Measurements from ENCODE around the gene FSCN2. TPM values are rescaled to one million over a fixed set of nuclear protein-coding genes. Genes with fewer than 3 reads are reported as not detected.

The FSCN2 gene
- total RNA-seq, 3 donors from 2014 or later (not counting 1 experiment from before 2014, with no cell fraction given): 0.26 to 2.6 (median 1.0) TPM

DNA sequence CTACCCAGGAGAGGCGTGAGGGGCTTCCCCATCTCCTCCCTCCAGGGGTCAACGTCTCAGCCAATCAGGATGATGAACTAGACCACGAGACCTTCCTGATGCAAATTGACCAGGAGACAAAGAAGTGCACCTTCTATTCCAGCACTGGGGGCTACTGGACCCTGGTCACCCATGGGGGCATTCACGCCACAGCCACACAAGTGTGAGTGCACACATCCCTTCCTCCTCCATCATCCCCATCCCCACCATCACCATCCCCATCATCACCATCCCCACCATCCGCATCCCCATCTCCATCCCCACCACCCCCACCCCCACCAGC is 6.8 kb downstream of the FSCN2 start:
- Histone ChIP-seq H3K27me3 (ENCODE audit: control insufficient read depth, insufficient read depth, low read length) (peaks cover 19% of the 10 kb centered on the region), H3K4me1 (ENCODE audit: control insufficient read depth, insufficient read depth, low read length) (peaks cover 39% of the 10 kb centered on the region), H3K4me3 (ENCODE audit: low read length) (no peak overlapping the region), H3K27ac (ENCODE audit: low read length) (no peak overlapping the region), H3K9me3 (ENCODE audit: control insufficient read depth, insufficient read depth, low read length) (no peaks in the 10 kb centered on the region), H3K36me3 (ENCODE audit: control insufficient read depth, insufficient read depth, low read length) (peaks cover 2% of the 10 kb centered on the region)
- ATAC-seq (no peak), DNase-seq (no peak)
- H3K27me3 Mint-ChIP-seq (ENCODE audit: low read depth in 2 of 2): peaks cover 0 to 15% of the 10 kb centered on the region in 2 donors
- H3K27ac Mint-ChIP-seq: no peak overlapping the region
- no peaks in the 10 kb centered on the region for H3K9me3 Mint-ChIP-seq
- 86% methylated on average over 5 of the region's 5 CpGs for WGBS (ENCODE audit: insufficient coverage)
- H3K4me1 Mint-ChIP-seq: peaks cover 0 to 12% of the 10 kb centered on the region in 2 donors
- H3K4me3 Mint-ChIP-seq: no peak overlapping the region
- TF ChIP-seq, protein P1, sequence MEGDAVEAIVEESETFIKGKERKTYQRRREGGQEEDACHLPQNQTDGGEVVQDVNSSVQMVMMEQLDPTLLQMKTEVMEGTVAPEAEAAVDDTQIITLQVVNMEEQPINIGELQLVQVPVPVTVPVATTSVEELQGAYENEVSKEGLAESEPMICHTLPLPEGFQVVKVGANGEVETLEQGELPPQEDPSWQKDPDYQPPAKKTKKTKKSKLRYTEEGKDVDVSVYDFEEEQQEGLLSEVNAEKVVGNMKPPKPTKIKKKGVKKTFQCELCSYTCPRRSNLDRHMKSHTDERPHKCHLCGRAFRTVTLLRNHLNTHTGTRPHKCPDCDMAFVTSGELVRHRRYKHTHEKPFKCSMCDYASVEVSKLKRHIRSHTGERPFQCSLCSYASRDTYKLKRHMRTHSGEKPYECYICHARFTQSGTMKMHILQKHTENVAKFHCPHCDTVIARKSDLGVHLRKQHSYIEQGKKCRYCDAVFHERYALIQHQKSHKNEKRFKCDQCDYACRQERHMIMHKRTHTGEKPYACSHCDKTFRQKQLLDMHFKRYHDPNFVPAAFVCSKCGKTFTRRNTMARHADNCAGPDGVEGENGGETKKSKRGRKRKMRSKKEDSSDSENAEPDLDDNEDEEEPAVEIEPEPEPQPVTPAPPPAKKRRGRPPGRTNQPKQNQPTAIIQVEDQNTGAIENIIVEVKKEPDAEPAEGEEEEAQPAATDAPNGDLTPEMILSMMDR (IDR thresholded peaks at IDR 0.05): no peak
- intact Hi-C loops (cut with micrococcal nuclease): no loop called here
- H3K36me3 Mint-ChIP-seq: no peaks in the 10 kb centered on the region

DNA sequence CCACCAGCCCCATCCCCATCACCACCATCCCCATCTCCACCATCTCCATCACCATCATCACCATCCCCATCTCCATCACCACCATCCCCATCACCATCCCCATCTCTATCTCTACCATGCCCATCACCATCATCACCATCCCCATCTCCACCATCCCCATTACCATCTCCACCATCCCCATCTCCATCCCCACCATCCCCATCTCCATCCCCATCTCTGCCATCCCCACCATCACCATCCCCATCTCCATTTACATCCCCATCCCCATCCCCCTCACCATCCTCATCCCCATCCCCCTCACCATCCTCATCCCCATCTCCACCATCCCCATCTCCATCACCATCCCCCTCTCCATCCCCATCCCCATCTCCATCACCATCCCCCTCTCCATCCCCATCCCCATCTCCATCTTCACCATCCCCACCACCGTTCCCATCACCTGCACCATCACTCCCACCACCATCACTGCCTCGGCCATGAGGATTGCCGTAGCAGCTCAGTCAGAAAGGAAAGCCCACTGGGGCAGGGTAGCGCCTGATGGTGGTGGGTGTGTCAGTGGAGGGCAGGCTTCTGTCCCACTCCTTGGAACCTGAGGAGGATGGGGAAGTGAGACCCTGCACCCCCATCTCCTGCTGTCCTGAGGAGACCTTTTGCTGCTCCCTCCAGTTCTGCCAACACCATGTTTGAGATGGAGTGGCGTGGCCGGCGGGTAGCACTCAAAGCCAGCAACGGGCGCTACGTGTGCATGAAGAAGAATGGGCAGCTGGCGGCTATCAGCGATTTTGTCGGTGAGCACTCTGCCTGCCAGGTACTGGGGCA is 7.5 kb downstream of the FSCN2 start:
- ATAC-seq (no peak), DNase-seq (no peak)
- H3K4me3 Mint-ChIP-seq: no peak overlapping the region
- Histone ChIP-seq H3K27ac (ENCODE audit: low read length) (no peak overlapping the region), H3K4me1 (ENCODE audit: control insufficient read depth, insufficient read depth, low read length) (peaks cover 39% of the 10 kb centered on the region), H3K27me3 (ENCODE audit: control insufficient read depth, insufficient read depth, low read length) (peaks cover 19% of the 10 kb centered on the region), H3K36me3 (ENCODE audit: control insufficient read depth, insufficient read depth, low read length) (peaks cover 3% of the 10 kb centered on the region), H3K4me3 (ENCODE audit: low read length) (no peak overlapping the region), H3K9me3 (ENCODE audit: control insufficient read depth, insufficient read depth, low read length) (no peaks in the 10 kb centered on the region)
- peaks cover 0 to 12% of the 10 kb centered on the region in 2 donors for H3K4me1 Mint-ChIP-seq
- H3K9me3 Mint-ChIP-seq: no peaks in the 10 kb centered on the region
- H3K36me3 Mint-ChIP-seq: no peaks in the 10 kb centered on the region
- H3K27me3 Mint-ChIP-seq (ENCODE audit: low read depth in 2 of 2): peaks cover 0 to 15% of the 10 kb centered on the region in 2 donors
- WGBS (ENCODE audit: insufficient coverage): 73% methylated on average over 12 of the region's 13 CpGs
- no peak overlapping the region for H3K27ac Mint-ChIP-seq
- TF ChIP-seq, protein P1 (IDR thresholded peaks at IDR 0.05): no peak
- intact Hi-C loops (cut with micrococcal nuclease): no loop called here

DNA sequence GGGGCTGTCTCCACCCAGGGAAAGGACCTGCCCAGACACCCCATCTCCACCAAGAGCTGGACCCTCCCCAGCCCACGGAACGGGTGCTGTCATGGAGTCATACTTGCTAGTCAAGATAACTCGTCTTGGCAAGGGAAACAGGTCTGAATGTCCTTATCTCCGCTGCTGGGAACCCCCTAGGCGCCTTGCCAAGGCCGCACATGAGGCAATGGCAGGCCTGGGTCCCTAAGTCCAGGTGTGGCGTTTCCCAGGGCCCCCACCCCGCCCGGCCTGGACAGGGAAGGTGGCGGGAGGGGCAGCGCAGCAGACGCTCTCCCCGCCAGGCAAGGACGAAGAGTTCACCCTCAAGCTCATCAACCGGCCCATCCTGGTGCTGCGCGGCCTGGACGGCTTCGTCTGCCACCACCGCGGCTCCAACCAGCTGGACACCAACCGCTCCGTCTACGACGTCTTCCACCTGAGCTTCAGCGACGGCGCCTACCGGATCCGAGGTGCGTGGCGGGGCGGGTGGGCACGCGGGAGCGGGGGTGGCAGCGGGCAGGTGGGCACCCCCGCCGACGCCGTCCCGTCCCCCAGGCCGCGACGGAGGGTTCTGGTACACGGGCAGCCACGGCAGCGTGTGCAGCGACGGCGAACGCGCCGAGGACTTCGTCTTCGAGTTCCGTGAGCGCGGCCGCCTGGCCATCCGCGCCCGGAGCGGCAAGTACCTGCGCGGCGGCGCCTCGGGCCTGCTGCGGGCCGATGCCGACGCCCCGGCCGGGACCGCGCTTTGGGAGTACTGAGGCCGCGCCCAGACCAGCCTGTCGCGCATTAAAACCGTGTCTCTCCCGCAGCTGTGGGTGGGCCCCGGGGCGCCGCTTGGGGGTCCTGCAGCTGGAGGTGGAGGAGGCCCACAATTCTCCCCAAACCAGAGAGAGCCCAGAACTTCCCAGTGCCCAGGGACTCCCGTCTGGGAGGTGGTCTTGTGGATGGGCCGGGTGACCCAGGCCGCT is 8.4 kb downstream of the FSCN2 start:
- Mint-ChIP-seq H3K4me3 (no peak overlapping the region), H3K4me1 (peaks cover 0 to 12% of the 10 kb centered on the region in 2 donors), H3K27ac (no peak overlapping the region), H3K27me3 (ENCODE audit: low read depth in 2 of 2) (peaks cover 0 to 15% of the 10 kb centered on the region in 2 donors), H3K9me3 (no peaks in the 10 kb centered on the region), H3K36me3 (no peaks in the 10 kb centered on the region)
- H3K4me1 ChIP-seq (ENCODE audit: control insufficient read depth, insufficient read depth, low read length): peaks cover 39% of the 10 kb centered on the region
- peaks cover 19% of the 10 kb centered on the region for H3K27me3 ChIP-seq (ENCODE audit: control insufficient read depth, insufficient read depth, low read length)
- 11% methylated on average over 89 of the region's 89 CpGs for WGBS (ENCODE audit: insufficient coverage)
- H3K36me3 ChIP-seq (ENCODE audit: control insufficient read depth, insufficient read depth, low read length): peaks cover 9% of the 10 kb centered on the region
- no peak overlapping the region for H3K4me3 ChIP-seq (ENCODE audit: low read length)
- H3K9me3 ChIP-seq (ENCODE audit: control insufficient read depth, insufficient read depth, low read length): no peaks in the 10 kb centered on the region
- no peak overlapping the region for H3K27ac ChIP-seq (ENCODE audit: low read length)
- DNase-seq (peak in 1 of 2 donors; percentile 35), ATAC-seq (peak in 1 of 3 donors; percentile 17)
- intact Hi-C loops (cut with micrococcal nuclease): no loop called here
- TF ChIP-seq, protein P1 (IDR thresholded peaks at IDR 0.05): no peak

Data from natural killer cell (primary cell).